Loucy (cell line): ENCODE data around the gene PRC1.

Experiments used
- EZH2phosphoT487 ChIP-seq: fragments of 200-600 bp; IDR thresholded peaks from 2 replicates; pipeline ENCODE4 v1.6.1; 2018; ENCODE audit warnings: antibody characterized with exemption, mild to moderate bottlenecking, moderate library complexity, borderline replicate concordance
- TF ChIP-seq, protein P1 (sequence below): fragments of 200-600 bp; sonication (generic); conservative IDR thresholded peaks from 2 replicates; pipeline ENCODE4 v1.5.1; 2014; ENCODE audit warnings: mild to moderate bottlenecking, antibody characterized with exemption, low read length

DNA sequence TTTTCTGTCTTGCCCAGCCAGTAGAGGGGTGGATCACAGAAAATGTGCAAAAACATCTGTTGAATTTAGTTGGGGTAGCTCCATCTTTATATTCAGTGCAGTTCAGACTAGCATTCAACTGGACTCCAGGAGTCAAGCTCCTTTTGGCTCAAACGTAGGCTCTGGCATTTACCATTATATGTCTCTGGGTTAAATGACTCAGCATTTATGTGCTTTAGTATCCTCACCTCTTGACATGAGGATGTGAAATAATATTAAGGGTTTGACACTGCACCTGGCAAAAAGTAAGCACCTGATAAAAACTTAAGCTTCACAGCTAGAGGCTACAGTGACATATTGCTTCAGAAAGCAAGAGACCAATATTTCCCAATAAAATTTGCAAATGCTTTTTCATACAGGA, 14.8 kb downstream of the PRC1 start:
- TF ChIP-seq, protein P1, sequence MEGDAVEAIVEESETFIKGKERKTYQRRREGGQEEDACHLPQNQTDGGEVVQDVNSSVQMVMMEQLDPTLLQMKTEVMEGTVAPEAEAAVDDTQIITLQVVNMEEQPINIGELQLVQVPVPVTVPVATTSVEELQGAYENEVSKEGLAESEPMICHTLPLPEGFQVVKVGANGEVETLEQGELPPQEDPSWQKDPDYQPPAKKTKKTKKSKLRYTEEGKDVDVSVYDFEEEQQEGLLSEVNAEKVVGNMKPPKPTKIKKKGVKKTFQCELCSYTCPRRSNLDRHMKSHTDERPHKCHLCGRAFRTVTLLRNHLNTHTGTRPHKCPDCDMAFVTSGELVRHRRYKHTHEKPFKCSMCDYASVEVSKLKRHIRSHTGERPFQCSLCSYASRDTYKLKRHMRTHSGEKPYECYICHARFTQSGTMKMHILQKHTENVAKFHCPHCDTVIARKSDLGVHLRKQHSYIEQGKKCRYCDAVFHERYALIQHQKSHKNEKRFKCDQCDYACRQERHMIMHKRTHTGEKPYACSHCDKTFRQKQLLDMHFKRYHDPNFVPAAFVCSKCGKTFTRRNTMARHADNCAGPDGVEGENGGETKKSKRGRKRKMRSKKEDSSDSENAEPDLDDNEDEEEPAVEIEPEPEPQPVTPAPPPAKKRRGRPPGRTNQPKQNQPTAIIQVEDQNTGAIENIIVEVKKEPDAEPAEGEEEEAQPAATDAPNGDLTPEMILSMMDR: no peak
- TF ChIP-seq EZH2phosphoT487: no peak
